GM18520 (cell line): ENCODE data around the gene UBR4.
"Not testable (repeated sequence)": the region's sequence is repeated elsewhere in the genome, so short reads cannot be mapped to it uniquely, and the experiment has no call there.

Source experiments
- ATAC-seq: cut with Tn5 transposase; IDR thresholded peaks from one replicate; pipeline ENCODE4 v1.9.1; 2021; ENCODE audit not compliant: unreplicated experiment

The UBR4 gene

GRCh38 chr1:19220080-19220846 is 10.2 kb upstream of the UBR4 start:
- no peak for ATAC-seq

- no peak for ATAC-seq
Observed at GRCh38 chr1:19219451-19219850, 9.4 kb upstream of the UBR4 start.

DNA sequence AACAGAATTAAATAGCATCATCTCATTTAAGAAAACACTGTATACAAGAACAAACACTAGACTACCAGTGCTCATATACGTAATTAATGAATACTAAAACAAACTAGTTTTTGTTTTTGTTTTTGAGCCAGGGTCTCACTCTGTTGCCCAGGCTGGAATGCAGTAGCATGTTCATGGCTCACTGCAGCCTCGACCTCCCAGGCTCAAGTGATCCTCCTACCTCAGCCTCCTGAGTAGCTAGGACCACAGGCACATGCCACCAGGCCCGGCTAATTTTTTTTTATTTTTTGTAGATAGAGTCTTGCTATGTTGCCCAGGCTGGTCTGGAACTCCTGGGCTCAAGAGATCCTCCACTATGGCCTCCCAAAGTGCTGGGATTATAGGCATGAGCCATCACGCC is 6.5 kb upstream of the UBR4 start:
- ATAC-seq, result not testable (repeated sequence)

DNA sequence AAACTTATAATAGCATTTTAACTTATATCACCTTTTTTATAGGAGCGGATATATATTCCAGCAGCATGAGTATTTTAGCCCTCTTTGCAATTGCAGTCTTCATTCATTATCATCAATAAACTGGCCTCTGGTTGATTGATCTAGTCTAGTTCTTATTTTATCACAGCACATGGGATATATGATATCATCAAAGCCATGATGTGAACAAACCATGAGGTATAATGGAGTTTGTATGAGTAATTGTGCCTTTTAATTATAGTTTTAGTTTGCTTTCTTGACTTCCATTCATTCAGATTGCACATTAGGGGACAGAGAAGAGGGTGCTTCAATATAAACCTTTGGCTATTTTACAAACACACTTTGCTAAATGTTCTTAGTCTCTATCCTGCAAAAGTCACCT is 3.5 kb upstream of the UBR4 start:
- no peak for ATAC-seq

GRCh38 chr1:19212167-19212566 is 2.1 kb upstream of the UBR4 start:
- ATAC-seq, result no peak

DNA sequence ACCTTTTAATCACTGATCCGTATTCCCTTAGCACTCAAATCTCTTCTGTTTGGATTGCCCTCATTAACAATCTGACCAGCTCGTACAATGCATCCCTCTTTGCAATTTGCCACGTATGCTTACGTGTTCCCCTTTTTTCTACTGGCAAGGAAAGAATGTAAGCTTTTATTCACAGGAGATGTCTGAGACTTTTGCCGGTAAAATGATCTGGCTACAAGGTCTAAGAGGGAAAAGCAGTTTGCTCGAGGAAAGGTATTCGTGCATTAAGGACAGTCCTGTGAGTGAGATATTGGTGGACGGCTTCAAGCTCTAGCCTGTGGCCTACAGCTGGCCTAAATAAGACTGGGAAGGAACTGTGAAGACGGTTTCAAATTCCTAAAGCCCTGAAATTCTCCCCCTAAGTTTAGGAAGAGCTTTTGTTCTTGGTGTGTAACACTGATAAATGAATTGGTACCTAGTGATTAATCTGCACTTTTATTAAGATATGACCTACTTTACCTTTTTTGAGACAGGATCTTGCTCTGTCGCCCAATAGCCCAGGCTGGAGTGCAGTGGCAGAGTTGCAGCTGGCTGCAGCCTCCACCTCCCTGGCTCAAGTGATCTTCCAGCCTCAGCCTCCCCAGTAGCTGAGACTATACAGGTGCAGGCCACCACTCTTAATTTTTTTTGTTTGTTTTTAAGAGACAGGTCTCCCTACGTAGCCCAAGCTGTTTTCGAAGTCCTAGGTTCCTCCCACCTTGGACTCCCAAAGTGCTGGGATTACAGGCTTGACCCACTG is 895 bp upstream of the UBR4 start:
- ATAC-seq, result no peak

- peak; percentile 38 for ATAC-seq
Observed at GRCh38 chr1:19209439-19209989, 552 bp downstream of the UBR4 start.

- no peak for ATAC-seq
Observed at GRCh38 chr1:19208710-19209438, 1.2 kb downstream of the UBR4 start.

- no peak for ATAC-seq
Observed at GRCh38 chr1:19206947-19207346, 3.1 kb downstream of the UBR4 start.

DNA sequence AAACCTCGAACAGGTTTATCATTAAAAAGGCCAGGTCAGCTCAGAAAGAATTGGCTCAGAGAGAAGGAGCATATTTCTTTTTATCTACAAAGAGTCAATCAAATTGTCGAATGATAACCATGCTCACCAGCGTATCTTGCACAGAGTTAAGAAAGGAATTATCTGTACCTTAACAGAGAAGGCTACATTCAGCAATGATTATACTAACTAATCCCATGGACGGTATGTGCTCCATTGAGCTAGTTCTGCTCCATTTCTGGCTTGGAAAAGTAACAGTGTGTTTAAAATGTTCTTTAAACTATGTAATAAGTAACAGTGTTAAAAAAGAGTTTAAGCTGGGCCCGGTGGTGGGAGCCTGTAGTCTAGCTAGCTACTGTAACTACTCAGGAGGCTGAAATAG is 4.2 kb downstream of the UBR4 start:
- ATAC-seq, result no peak

GRCh38 chr1:19205403-19205802 is 4.7 kb downstream of the UBR4 start:
- ATAC-seq, result no peak

GRCh38 chr1:19204446-19205266 is 5.4 kb downstream of the UBR4 start:
- ATAC-seq, result no peak

GRCh38 chr1:19203440-19203839 is 6.6 kb downstream of the UBR4 start:
- ATAC-seq, result no peak

GRCh38 chr1:19202396-19202795 is 7.7 kb downstream of the UBR4 start:
- no peak for ATAC-seq

- ATAC-seq, result no peak
Observed at GRCh38 chr1:19199969-19200604, 10.0 kb downstream of the UBR4 start.

DNA sequence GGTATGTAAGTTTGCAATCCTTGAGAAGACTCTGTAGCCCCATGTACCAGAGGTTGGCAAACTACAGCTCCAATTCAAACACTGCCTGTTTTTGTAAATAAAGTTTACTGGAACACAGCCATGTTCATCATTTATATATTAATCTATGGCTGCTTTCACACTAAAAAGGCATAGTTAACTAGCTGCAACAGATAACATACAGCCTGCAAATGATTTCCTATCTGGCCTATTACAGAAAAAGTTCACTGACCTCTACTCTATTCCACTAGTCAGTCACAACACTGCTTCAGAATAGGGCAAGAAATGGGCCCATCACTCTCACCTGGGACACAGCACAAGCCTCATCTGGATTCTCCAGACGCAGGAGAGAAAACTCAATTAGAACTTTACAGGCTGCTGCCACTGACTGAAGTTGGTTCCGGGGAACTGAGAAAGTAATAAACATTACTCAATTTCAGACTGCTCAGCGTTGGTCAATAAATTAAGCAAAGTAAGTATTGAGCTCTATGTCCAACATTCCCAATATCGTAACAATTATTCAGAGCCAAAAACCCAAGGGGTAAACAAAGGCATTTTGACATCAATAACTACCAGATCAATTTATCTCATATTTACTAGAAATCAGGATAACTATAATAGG is 10.6 kb downstream of the UBR4 start:
- no peak for ATAC-seq

DNA sequence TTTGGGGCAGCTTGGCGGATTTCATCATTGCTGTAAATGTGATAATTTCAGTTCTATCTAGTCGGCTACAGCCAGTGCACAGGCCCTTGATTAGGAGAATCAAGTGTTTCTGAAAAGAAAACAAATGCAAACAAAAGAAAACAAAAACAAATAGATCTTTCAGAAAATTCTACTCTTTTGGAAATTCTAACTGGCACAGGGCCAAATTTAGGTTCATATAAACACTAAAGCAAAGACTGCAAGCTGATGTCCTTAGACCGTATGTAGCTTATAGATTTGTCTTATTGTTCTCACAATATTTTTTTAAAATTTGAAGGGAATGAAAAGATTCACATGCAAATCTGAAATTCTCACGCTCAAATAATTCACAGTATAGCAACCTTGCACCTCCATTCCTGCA is 11.2 kb downstream of the UBR4 start:
- ATAC-seq, result no peak

- no peak for ATAC-seq
Observed at GRCh38 chr1:19197845-19198244, 12.2 kb downstream of the UBR4 start.

DNA sequence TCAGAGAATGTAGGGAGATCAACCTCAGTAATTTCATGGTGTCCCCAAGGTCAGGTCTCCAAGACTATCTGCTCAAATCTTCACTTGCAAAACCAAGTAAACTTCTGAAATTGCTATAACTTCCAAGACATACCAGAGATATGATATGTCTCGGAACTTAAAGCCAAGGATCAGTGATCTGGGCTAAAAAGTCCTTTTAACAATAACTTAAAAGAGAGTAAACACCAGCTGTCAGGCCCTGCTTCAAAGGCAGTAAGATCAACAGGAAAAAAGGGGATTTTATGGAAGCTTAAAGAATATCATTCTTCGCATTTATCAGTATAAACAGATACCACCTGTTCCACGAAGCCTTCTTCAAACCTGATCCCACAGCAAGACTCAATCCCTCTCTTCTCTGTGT is 13.7 kb downstream of the UBR4 start:
- ATAC-seq, result no peak

DNA sequence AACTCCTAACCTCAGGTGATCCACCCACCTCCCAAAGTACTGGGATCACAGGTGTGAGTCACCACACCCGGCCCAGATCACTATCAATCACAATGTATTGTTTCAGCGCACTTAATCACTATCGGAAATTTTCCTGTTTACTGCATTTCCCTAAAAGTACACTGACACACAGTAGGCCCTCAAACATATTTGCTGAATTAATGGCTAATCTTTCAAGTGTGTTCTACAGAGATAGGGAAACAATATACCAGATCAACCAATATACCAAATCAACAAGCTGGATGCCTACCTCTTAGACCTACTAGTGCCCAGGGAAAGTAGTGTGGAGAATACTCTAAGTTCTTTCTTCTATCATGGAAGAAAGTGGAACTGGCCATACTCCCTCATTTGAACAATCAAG is 17.1 kb downstream of the UBR4 start:
- no peak for ATAC-seq
